ENCODE measurements around the gene KRT81. TPM values are rescaled to one million over a fixed set of nuclear protein-coding genes. Genes with fewer than 3 reads are reported as not detected.

KRT81 gene
- total RNA-seq, 4 donors from 2014 or later: not detected

GRCh38 chr12:52323416-52324152 lies 32.2 kb upstream of the KRT81 start:
- H3K4me3 ChIP-seq: no peak overlapping the region
- H3K4me1 ChIP-seq: peaks cover 3 to 17% (median 5%) of the 10 kb centered on the region in 3 donors
- DNase-seq: no peak
- intact Hi-C loops (cut with DNase I): no loop called here
- no peaks in the 10 kb centered on the region for H3K9me3 ChIP-seq
- no peak for TF ChIP-seq POLR2A (IDR thresholded peaks at IDR 0.05)
- H3K36me3 ChIP-seq: no peaks in the 10 kb centered on the region
- WGBS, 2 donors: 82 to 93% methylated on average over 6 to 9 of the region's 10 CpGs
- H3K27me3 ChIP-seq: peaks cover 0 to 53% (median 0%) of the 10 kb centered on the region in 4 donors
- H3K27ac ChIP-seq: no peak overlapping the region

GRCh38 chr12:52323001-52323400 lies 31.7 kb upstream of the KRT81 start:
- H3K4me1 ChIP-seq: peaks cover 2 to 12% (median 3%) of the 10 kb centered on the region in 3 donors
- H3K27ac ChIP-seq: no peak overlapping the region
- TF ChIP-seq CTCF (IDR thresholded peaks at IDR 0.05): no peak
- TF ChIP-seq POLR2A (IDR thresholded peaks at IDR 0.05): no peak
- no peak overlapping the region for H3K4me3 ChIP-seq
- no peaks in the 10 kb centered on the region for H3K9me3 ChIP-seq
- WGBS, 2 donors: no CpG with 5 or more reads among the region's 1 CpG
- intact Hi-C loops (cut with DNase I): no loop called here
- no peaks in the 10 kb centered on the region for H3K36me3 ChIP-seq
- no peak for DNase-seq
- peaks cover 0 to 53% (median 0%) of the 10 kb centered on the region in 4 donors for H3K27me3 ChIP-seq

- Histone ChIP-seq H3K27ac (no peak overlapping the region), H3K27me3 (peaks cover 0 to 50% (median 0%) of the 10 kb centered on the region in 4 donors), H3K4me3 (no peak overlapping the region), H3K36me3 (no peaks in the 10 kb centered on the region), H3K9me3 (no peaks in the 10 kb centered on the region), H3K4me1 (peaks cover 0 to 2% (median 0%) of the 10 kb centered on the region in 3 donors)
- intact Hi-C loops (cut with DNase I): no loop called here
- WGBS, 2 donors: 91 to 100% methylated on average over 1 of the region's 1 CpG
- DNase-seq: no peak
- TF ChIP-seq POLR2A (IDR thresholded peaks at IDR 0.05) (no peak), CTCF (IDR thresholded peaks at IDR 0.05) (no peak)
Observed at GRCh38 chr12:52322069-52322468, 30.7 kb upstream of the KRT81 start.

- peaks cover 0 to 50% (median 0%) of the 10 kb centered on the region in 4 donors for H3K27me3 ChIP-seq
- no peak for DNase-seq
- H3K27ac ChIP-seq: no peak overlapping the region
- no peaks in the 10 kb centered on the region for H3K36me3 ChIP-seq
- no peaks in the 10 kb centered on the region for H3K4me1 ChIP-seq
- no peaks in the 10 kb centered on the region for H3K9me3 ChIP-seq
- intact Hi-C loops (cut with DNase I): no loop called here
- TF ChIP-seq POLR2A (IDR thresholded peaks at IDR 0.05) (no peak), CTCF (IDR thresholded peaks at IDR 0.05) (no peak)
- H3K4me3 ChIP-seq: no peak overlapping the region
- WGBS, 2 donors: 72 to 74% methylated on average over 4 of the region's 4 CpGs
Observed at GRCh38 chr12:52321418-52321817, 30.1 kb upstream of the KRT81 start.

- Histone ChIP-seq H3K4me1 (no peaks in the 10 kb centered on the region), H3K9me3 (no peaks in the 10 kb centered on the region), H3K4me3 (no peak within 1 kb of the TSS), H3K27ac (no peak within 1 kb of the TSS), H3K36me3 (no peaks in the 10 kb centered on the region), H3K27me3 (peaks cover 0 to 50% (median 0%) of the 10 kb centered on the region in 4 donors)
- intact Hi-C loops (cut with DNase I): no loop called here
- no peak for DNase-seq
- TF ChIP-seq POLR2A (IDR thresholded peaks at IDR 0.05) (no peak), CTCF (IDR thresholded peaks at IDR 0.05) (no peak)
- 74 to 94% methylated on average over 11 to 13 of the region's 35 CpGs for WGBS, 2 donors
Observed at GRCh38 chr12:52320784-52321400, 29.6 kb upstream of the KRT81 start, which contains the start of gene KRT83. TSS of gene KRT83 (minus strand) at chr12:52321398. CDS start at chr12:52321335, 63 bp downstream.
